A673 (cell line): ENCODE measurements around the gene ITGBL1.

ENCODE experiments used
- CTCF ChIP-seq: fragments of 300-800, 200-600 bp; sonication (generic); conservative IDR thresholded peaks from 2 replicates; pipeline ENCODE4 v1.5.1; 2017; ENCODE audit warnings: low read depth, mild to moderate bottlenecking, antibody characterized with exemption, low read length, moderate library complexity, mixed read lengths
- EZH2 ChIP-seq: fragments of 200-600 bp; sonication (generic); IDR thresholded peaks from 2 replicates; pipeline ENCODE4 v1.6.1; 2017; ENCODE audit warnings: borderline replicate concordance, low read depth, mild to moderate bottlenecking, mixed read lengths, antibody characterized with exemption, low read length; ENCODE audit not compliant: poor library complexity, severe bottlenecking

- TF ChIP-seq CTCF (no peak), EZH2 (no peak)
These were observed 294.6 kb downstream of the ITGBL1 start for GRCh38 chr13:101747039-101747438.
